Hepatocyte (in vitro differentiated cells): ENCODE measurements around the gene VWA8. TPM values are rescaled to one million over a fixed set of nuclear protein-coding genes. Genes with fewer than 3 reads are reported as not detected.

Experiments used
- DNase-seq: peaks from one replicate; pipeline ENCODE4 v3.0.0-alpha.2; 2016; ENCODE audit warnings: low spot score
- H2AFZ ChIP-seq: fragments of 200-600 bp; sonication (generic); 2 replicates; pipeline ENCODE4 v1.6.0; 2016; ENCODE audit warnings: antibody characterized with exemption, mild to moderate bottlenecking
- H3K27ac ChIP-seq: fragments of 200-600 bp; sonication (generic); 2 replicates; pipeline ENCODE4 v1.5.1; 2016; ENCODE audit warnings: mild to moderate bottlenecking
- H3K27me3 ChIP-seq: fragments of 200-600 bp; sonication (generic); 2 replicates; pipeline ENCODE4 v1.6.1; 2016
- H3K36me3 ChIP-seq: fragments of 200-600 bp; sonication (generic); replicated peaks from 2 replicates; pipeline ENCODE4 v1.5.1; 2016; ENCODE audit warnings: low read depth; ENCODE audit not compliant: insufficient read depth
- H3K4me1 ChIP-seq: fragments of 200-600 bp; sonication (generic); 2 replicates; pipeline ENCODE4 v1.5.1; 2016; ENCODE audit warnings: mild to moderate bottlenecking, moderate library complexity; ENCODE audit not compliant: insufficient read depth
- H3K4me2 ChIP-seq: fragments of 200-600 bp; sonication (generic); 2 replicates; pipeline ENCODE4 v1.6.0; 2016
- H3K4me3 ChIP-seq: fragments of 200-600 bp; sonication (generic); 2 replicates; pipeline ENCODE4 v1.5.1; 2016; ENCODE audit warnings: mild to moderate bottlenecking
- H3K79me2 ChIP-seq: fragments of 200-600 bp; sonication (generic); 2 replicates; pipeline ENCODE4 v1.6.0; 2017; ENCODE audit warnings: mild to moderate bottlenecking
- H3K9me2 ChIP-seq: fragments of 200-600 bp; sonication (generic); replicated peaks from 2 replicates; pipeline ENCODE4 v1.6.0; 2017; ENCODE audit warnings: mild to moderate bottlenecking; ENCODE audit not compliant: insufficient read depth
- H3K9me3 ChIP-seq: fragments of 200-600 bp; sonication (generic); 2 replicates; pipeline ENCODE4 v1.5.1; 2016; ENCODE audit warnings: low read depth, mild to moderate bottlenecking
- H4K20me1 ChIP-seq: fragments of 200-600 bp; sonication (generic); 2 replicates; pipeline ENCODE4 v1.6.0; 2016; ENCODE audit warnings: mild to moderate bottlenecking; ENCODE audit not compliant: insufficient read depth, poor library complexity, severe bottlenecking
- CTCF ChIP-seq: fragments of 200-600 bp; sonication (generic); IDR thresholded peaks from 2 replicates; pipeline ENCODE4 v1.5.1; 2016; ENCODE audit warnings: antibody characterized with exemption, mild to moderate bottlenecking; ENCODE audit not compliant: poor library complexity
- EZH2 ChIP-seq: fragments of 200-600 bp; sonication (generic); IDR thresholded peaks from 2 replicates; pipeline ENCODE4 v1.6.1; 2016; ENCODE audit warnings: antibody characterized with exemption, mild to moderate bottlenecking, borderline replicate concordance
- EZH2phosphoT487 ChIP-seq: fragments of 200-600 bp; sonication (generic); IDR thresholded peaks from one replicate; pipeline ENCODE4 v1.6.1; 2018; ENCODE audit warnings: antibody characterized with exemption, mild to moderate bottlenecking, low read depth, moderate library complexity; ENCODE audit not compliant: unreplicated experiment, severe bottlenecking
- WGBS: methylation state at CpG from one replicate; pipeline ENCODE4 v1.1.6; 2016; ENCODE audit warnings: low lambda C conversion rate; ENCODE audit errors: missing lambda C conversion rate; 5-methylcytosine and 5-hydroxymethylcytosine counted together
- polyA plus RNA-seq: library from polyadenylated mRNA; unstranded; fragments of >200 nt; fragmentation: Nextera tagmentation; extraction: Ambion mirVana; gene quantifications from 2 replicates; pipeline ENCODE4 v1.2.1, GENCODE V29; 2016
- total RNA-seq: library from RNA; depleted of rRNA; stranded (reverse); fragments of >200 nt; gene quantifications from 2 replicates; pipeline ENCODE4 v1.2.3, GENCODE V29; 2014

VWA8 gene
- total and polyA plus RNA-seq, 2 experiments from 2014 or later, result 4.9 to 19.5 TPM

DNA sequence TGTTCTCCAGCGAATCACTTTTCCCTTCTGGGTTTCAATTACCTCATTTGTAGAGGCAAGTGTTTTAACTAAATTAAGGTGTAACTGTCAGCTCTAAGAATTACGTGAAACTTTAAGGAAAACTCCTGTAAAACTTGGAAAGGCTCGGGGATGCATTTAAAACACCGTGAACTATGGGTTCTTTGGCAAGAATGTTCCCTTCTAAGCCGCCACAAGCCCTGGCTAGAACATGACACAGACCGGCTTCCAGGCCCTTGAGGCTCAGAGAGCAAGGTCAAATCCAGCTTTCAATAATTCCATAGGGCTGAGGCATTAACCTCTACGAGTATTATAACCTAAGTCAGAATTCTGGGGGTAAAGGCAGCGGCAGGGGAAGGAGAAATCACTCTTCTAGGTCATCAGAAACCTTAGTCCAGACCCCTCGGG lies 685 bp downstream of the VWA8 start:
- Histone ChIP-seq H3K79me2 (peaks cover 50% of the 10 kb centered on the region), H3K4me3 (peak overlapping the region; percentile 73), H3K4me1 (peaks cover 5% of the 10 kb centered on the region), H3K27ac (peak overlapping the region; percentile 94), H3K36me3 (no peaks in the 10 kb centered on the region), H3K4me2 (peak overlapping the region; percentile 88), H2AFZ (peak overlapping the region; percentile 98), H3K9me3 (no peaks in the 10 kb centered on the region), H3K9me2 (no peaks in the 10 kb centered on the region), H3K27me3 (no peaks in the 10 kb centered on the region), H4K20me1 (no peaks in the 10 kb centered on the region)
- DNase-seq, result peak; percentile 31
- WGBS, result 5% methylated on average over 9 of the region's 9 CpGs
- TF ChIP-seq EZH2phosphoT487 (no peak), EZH2 (no peak), CTCF (no peak)

GRCh38 chr13:41956272-41956671 lies 4.6 kb downstream of the VWA8 start:
- no peak for DNase-seq
- Histone ChIP-seq H3K4me1 (peaks cover 5% of the 10 kb centered on the region), H3K27ac (no peak overlapping the region), H3K4me2 (peak overlapping the region; percentile 5), H3K27me3 (no peaks in the 10 kb centered on the region), H4K20me1 (no peaks in the 10 kb centered on the region), H2AFZ (no peak overlapping the region), H3K36me3 (no peaks in the 10 kb centered on the region), H3K9me2 (no peaks in the 10 kb centered on the region), H3K79me2 (peaks cover 86% of the 10 kb centered on the region), H3K4me3 (no peak overlapping the region), H3K9me3 (no peaks in the 10 kb centered on the region)
- no peak for TF ChIP-seq CTCF
- no peak for TF ChIP-seq EZH2
- TF ChIP-seq EZH2phosphoT487, result no peak

GRCh38 chr13:41955605-41956004 lies 5.3 kb downstream of the VWA8 start:
- Histone ChIP-seq H3K9me2 (no peaks in the 10 kb centered on the region), H3K9me3 (no peaks in the 10 kb centered on the region), H3K27ac (no peak overlapping the region), H3K4me1 (peaks cover 5% of the 10 kb centered on the region), H3K27me3 (no peaks in the 10 kb centered on the region), H3K36me3 (no peaks in the 10 kb centered on the region), H3K4me2 (peak overlapping the region; percentile 5), H3K79me2 (peaks cover 92% of the 10 kb centered on the region), H3K4me3 (no peak overlapping the region), H4K20me1 (no peaks in the 10 kb centered on the region), H2AFZ (no peak overlapping the region)
- TF ChIP-seq EZH2 (no peak), CTCF (no peak)
- no peak for DNase-seq
- 81% methylated on average over 5 of the region's 5 CpGs for WGBS

- Histone ChIP-seq H3K4me2 (no peak overlapping the region), H3K4me1 (peaks cover 3% of the 10 kb centered on the region), H3K27ac (no peak overlapping the region), H3K9me3 (no peaks in the 10 kb centered on the region), H3K79me2 (peaks cover 86% of the 10 kb centered on the region), H3K27me3 (no peaks in the 10 kb centered on the region), H3K36me3 (no peaks in the 10 kb centered on the region), H3K9me2 (no peaks in the 10 kb centered on the region), H3K4me3 (no peak overlapping the region), H2AFZ (no peak overlapping the region), H4K20me1 (no peaks in the 10 kb centered on the region)
- DNase-seq, result no peak
- TF ChIP-seq CTCF (no peak), EZH2 (no peak), EZH2phosphoT487 (no peak)
- 93% methylated on average over 1 of the region's 1 CpG for WGBS
Measured at GRCh38 chr13:41954226-41954625, 6.7 kb downstream of the VWA8 start.
